GM20431 (cell line): ENCODE results near the gene NADSYN1.
"Not testable (repeated sequence)": the region's sequence is repeated elsewhere in the genome, so short reads cannot be mapped to it uniquely, and the experiment has no call there.

Experiments
- in situ Hi-C: fragments of 300-500 bp; cut with MseI, MboI; formaldehyde crosslinking; loops from one replicate; pipeline ENCODE4 v1.15.0; 2020; ENCODE audit warnings: low sequenced_read_pairs; ENCODE audit not compliant: unreplicated experiment

NADSYN1 gene

DNA sequence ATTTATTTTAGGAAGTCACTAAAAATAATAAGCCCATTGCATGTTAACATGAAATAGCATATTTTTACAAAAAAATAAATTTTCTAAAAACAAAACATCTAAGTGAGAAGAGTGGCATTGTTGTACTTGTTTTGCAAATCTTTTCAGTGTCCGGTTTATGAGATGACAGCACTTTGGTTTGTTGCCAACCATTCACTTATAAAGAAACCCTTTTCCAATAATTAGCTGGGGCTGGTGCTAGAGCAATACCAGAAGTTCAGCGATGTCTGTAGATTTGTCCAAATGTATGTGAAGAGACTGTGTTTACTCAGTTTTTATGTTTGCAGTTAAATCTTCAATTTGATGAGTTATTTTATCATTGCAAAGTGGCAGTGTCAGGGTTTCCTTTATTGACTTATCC lies 52.0 kb downstream of the NADSYN1 start:
- in situ Hi-C loops = no loop called here

- in situ Hi-C loops = no loop called here
Measured at GRCh38 chr11:71505781-71506180, 52.8 kb downstream of the NADSYN1 start.

GRCh38 chr11:71507102-71507501 lies 54.1 kb downstream of the NADSYN1 start:
- in situ Hi-C loops = no loop called here

GRCh38 chr11:71518506-71519471 lies 65.8 kb downstream of the NADSYN1 start:
- in situ Hi-C loops = no loop called here

- in situ Hi-C loops = no loop called here
Measured at GRCh38 chr11:71519546-71519945, 66.5 kb downstream of the NADSYN1 start.

DNA sequence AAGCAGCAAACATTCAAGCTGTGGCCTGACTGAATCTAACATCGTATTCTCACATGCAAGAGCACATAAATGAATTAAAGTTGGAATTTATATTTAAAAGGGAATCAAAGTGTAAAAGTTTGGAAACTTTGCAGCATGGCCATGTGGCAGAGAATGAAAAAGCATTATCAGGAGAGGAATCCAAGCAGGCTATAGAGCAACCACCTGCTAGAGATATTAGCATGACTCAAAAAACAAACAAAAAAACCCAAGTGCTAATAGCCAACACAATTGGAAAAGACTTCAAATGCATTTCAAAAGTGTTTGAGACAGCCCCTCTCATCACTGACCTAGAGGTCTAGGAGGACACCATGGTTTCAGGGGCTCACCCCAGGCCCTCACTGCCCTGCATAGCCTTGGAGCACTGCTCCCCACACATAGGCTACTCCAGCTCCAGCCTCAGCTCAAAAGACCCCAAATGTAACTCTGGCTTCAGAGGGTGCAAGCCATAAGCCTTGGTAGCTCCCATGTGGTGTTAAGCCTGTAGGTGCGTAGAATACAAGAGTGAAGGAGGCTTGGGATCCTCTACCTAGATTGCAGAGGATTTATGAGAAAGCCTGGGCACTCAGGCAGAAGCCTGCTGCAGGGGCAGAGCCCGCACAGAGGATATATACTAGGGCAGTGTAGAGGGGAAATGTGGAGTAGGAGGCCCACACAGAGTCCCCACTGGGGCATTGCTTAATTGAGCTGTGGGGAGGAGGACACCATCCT lies 72.4 kb downstream of the NADSYN1 start:
- in situ Hi-C loops = no loop called here

- in situ Hi-C loops = no loop called here
Measured at GRCh38 chr11:71525938-71526495, 73.0 kb downstream of the NADSYN1 start.

DNA sequence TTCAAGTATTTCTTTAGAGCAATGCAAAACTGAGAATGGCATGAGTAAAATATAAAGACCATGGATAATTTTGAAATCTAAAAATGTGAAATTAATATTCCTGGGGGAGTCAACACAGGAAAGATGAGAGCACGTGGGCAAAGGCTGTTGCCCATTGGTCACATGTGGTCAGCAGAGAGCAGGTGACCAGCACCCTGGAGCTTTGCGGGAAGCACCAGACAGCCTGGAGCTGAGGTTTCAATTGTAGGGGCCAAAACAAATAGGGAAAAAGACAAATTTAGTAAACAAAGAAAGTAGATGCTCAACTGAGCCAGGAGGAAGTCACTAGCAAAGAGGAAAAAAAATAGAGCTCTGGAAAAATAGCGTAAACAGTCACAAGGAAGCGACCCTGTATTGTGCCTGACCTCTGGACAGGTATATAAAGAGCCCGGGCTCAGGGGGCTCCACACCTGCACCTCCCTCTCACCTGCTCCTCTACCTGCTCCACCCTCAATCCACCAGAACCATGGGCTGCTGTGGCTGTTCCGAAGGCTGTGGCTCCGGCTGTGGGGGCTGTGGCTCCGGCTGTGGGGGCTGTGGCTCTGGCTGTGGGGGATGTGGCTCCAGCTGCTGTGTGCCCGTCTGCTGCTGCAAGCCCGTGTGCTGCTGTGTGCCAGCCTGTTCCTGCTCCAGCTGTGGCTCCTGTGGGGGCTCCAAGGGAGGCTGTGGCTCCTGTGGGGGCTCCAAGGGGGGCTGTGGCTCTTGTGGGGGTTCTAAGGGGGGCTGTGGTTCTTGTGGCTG lies 74.0 kb downstream of the NADSYN1 start, which contains the start of gene KRTAP5-7:
Gene KRTAP5-7 (plus strand): TSS at position 472 of the 780 bp plus-strand sequence. CDS start 34 bp downstream, at position 506.
- in situ Hi-C loops = not testable (repeated sequence)

GRCh38 chr11:71527576-71528210 lies 74.7 kb downstream of the NADSYN1 start:
- in situ Hi-C loops = no loop called here

- in situ Hi-C loops = no loop called here
Measured at GRCh38 chr11:71530602-71531001, 77.6 kb downstream of the NADSYN1 start.

DNA sequence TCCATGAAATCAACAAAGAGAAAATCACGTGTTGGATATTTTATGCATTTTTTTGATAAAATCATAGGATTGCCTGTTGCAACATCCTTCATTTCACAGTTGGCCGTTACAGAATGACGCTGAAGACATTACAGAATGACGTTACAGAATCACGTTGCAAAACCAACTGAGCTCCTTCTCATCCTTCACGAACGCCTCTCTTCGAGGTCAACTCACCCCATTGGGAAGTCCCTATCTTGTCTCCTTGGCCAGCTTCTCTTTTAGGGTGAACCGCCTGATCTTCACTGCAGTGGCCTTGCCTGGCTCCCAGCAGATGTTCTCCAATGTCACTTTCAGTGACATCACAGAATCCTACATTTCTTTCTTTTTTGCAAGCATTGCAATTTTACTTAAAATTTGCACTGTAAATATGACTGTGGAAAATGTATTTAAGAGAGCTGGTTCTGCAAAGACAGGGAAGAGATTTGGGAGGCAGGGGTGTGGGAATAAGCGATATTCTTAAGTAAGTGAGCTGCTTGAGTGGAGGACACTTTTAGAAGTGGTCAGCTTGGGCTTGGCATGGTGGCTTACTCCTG lies 79.1 kb downstream of the NADSYN1 start:
- in situ Hi-C loops = no loop called here

DNA sequence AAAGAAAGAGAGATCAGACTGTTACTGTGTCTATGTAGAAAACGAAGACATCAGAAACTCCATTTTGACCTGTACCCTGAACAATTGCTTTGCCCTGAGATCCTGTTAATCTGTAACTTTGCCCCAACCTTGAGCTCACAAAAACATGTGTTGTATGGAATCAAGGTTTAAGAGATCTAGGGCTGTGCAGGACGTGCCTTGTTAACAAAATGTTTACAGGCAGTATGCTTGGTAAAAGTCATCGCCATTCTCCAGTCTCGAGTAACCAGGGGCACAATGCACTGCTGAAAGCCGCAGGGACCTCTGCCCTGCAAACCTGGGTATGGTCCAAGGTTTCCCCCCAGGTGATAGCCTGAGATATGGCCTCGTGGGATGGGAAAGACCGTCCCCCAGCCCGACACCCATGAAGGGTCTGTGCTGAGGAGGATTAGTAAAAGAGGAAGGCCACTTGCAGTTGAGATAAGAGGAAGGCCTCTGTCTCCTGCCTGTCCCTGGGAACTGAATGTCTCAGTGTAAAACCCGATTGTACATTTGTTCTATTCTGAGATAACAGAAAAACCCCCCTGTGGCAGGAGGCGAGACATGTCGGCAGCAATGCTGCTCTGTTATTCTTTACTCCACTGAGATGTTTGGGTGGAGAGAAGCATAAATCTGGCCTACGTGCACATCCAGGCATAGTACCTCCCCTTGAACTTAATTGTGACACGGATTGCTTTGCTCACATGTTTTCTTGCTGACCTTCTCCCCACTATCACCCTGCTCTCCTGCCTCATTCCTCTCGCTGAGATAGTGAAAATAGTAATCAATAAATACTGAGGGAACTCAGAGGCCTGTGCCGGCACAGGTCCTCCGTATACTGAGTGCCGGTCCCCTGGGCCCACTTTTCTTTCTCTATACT lies 82.0 kb downstream of the NADSYN1 start:
- in situ Hi-C loops = not testable (repeated sequence)

DNA sequence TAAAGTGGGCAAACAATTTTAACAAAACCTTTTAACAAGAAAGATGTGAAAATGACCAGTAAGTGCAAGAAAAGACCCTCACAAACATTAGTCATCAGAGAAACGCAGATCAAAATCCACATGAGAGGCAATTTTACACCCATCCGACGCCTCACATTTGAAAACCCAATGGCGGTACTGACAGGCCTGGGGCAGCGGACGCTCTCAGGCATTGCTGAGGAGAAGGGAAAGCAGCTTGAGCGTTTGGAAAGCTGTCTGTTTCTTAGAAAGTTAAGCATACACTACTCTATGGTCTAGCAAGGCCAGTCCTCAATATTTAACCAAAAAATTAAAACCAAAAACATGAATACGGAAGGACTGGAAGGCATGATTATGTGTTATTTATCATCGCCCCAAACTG lies 82.8 kb downstream of the NADSYN1 start:
- in situ Hi-C loops = no loop called here

GRCh38 chr11:71537537-71537936 lies 84.5 kb downstream of the NADSYN1 start:
- in situ Hi-C loops = no loop called here

- in situ Hi-C loops = not testable (repeated sequence)
Measured at GRCh38 chr11:71537977-71538665, 85.1 kb downstream of the NADSYN1 start, which contains the start of gene KRTAP5-8. KRTAP5-8 (plus strand) TSS chr11:71538025; CDS start chr11:71538056, 31 bp downstream.

- in situ Hi-C loops = no loop called here
Measured at GRCh38 chr11:71538666-71538990, 85.6 kb downstream of the NADSYN1 start.

DNA sequence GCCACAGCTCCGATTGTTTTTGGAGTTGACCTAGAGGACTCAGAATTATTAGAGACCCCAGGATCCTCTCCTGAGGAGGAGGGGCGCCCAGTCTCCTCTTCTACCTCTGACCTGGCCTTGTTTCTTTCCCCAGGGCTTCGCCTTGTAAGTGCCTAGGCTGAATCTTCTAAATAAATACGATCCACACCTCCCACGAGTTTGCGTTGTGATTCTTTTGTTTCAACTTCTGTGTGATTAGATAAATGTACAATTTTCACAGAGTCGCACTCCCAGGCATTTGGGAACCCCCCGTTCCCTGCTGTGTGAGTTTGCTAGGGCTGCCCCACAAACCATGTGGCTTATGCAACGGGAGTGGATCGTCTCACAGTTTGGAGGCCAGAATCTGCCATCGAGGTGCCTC lies 86.0 kb downstream of the NADSYN1 start:
- in situ Hi-C loops = no loop called here

- in situ Hi-C loops = not testable (repeated sequence)
Measured at GRCh38 chr11:71539971-71540370, 87.0 kb downstream of the NADSYN1 start.
